H9 (cell line): ENCODE measurements around the gene RPS16. TPM values are rescaled to one million over a fixed set of nuclear protein-coding genes. Genes with fewer than 3 reads are reported as not detected.

ENCODE experiments used
- DNase-seq: peaks from one replicate; pipeline ENCODE4 v3.0.0-alpha.2; 2017
- H2AFZ ChIP-seq: one replicate; pipeline ENCODE4 v1.6.1; 2013; ENCODE audit warnings: mild to moderate bottlenecking, low read length, control low read depth, moderate library complexity
- H2AK5ac ChIP-seq: 2 replicates; pipeline ENCODE4 v1.6.1; 2013; ENCODE audit warnings: low read length, control low read depth, mixed read lengths; ENCODE audit not compliant: insufficient read length
- H2BK120ac ChIP-seq: one replicate; pipeline ENCODE4 v1.6.1; 2013; ENCODE audit warnings: low read depth, mild to moderate bottlenecking, low read length, control low read depth, inconsistent platforms; ENCODE audit not compliant: poor library complexity, severe bottlenecking
- H2BK12ac ChIP-seq: 2 replicates; pipeline ENCODE4 v1.6.1; 2013; ENCODE audit warnings: low read length, control low read depth, mixed read lengths, low read depth; ENCODE audit not compliant: insufficient read length
- H2BK15ac ChIP-seq: 2 replicates; pipeline ENCODE4 v1.6.1; 2013; ENCODE audit warnings: low read depth, low read length, control low read depth
- H2BK20ac ChIP-seq: one replicate; pipeline ENCODE4 v1.6.1; 2013; ENCODE audit warnings: low read depth, mild to moderate bottlenecking, low read length, control low read depth, inconsistent platforms; ENCODE audit not compliant: poor library complexity, severe bottlenecking
- H2BK5ac ChIP-seq: 2 replicates; pipeline ENCODE4 v1.6.1; 2013; ENCODE audit warnings: low read length, control low read depth, mixed read lengths; ENCODE audit not compliant: insufficient read length
- H3K14ac ChIP-seq: 2 replicates; pipeline ENCODE4 v1.6.1; 2013; ENCODE audit warnings: low read length, control low read depth; ENCODE audit not compliant: insufficient read depth
- H3K18ac ChIP-seq: 2 replicates; pipeline ENCODE4 v1.6.1; 2013; ENCODE audit warnings: low read depth, mild to moderate bottlenecking, mixed read lengths, low read length, control low read depth; ENCODE audit not compliant: insufficient read length
- H3K23ac ChIP-seq: 2 replicates; pipeline ENCODE4 v1.6.1; 2013; ENCODE audit warnings: low read length, control low read depth, mixed read lengths, low read depth; ENCODE audit not compliant: insufficient read length
- H3K23me2 ChIP-seq: 2 replicates; pipeline ENCODE4 v1.6.1; 2013; ENCODE audit warnings: low read depth, mild to moderate bottlenecking, mixed read lengths, low read length, control low read depth; ENCODE audit not compliant: insufficient read length, poor library complexity, severe bottlenecking
- H3K27ac ChIP-seq: 2 replicates; pipeline ENCODE4 v1.5.1; 2013; ENCODE audit warnings: low read length, control low read depth, mixed read lengths, low read depth; ENCODE audit not compliant: insufficient read length
- H3K27me3 ChIP-seq: 2 replicates; pipeline ENCODE4 v1.6.1; 2013; ENCODE audit warnings: low read length, control low read depth, inconsistent platforms; ENCODE audit not compliant: insufficient read depth
- H3K4ac ChIP-seq: 2 replicates; pipeline ENCODE4 v1.6.1; 2013; ENCODE audit warnings: low read depth, mild to moderate bottlenecking, control low read depth, inconsistent platforms, low read length, moderate library complexity
- H3K4me1 ChIP-seq: 2 replicates; pipeline ENCODE4 v1.6.1; 2013; ENCODE audit warnings: low read length, control low read depth, inconsistent platforms; ENCODE audit not compliant: insufficient read depth
- H3K4me2 ChIP-seq: 2 replicates; pipeline ENCODE4 v1.6.1; 2013; ENCODE audit warnings: low read length, control low read depth, mixed read lengths; ENCODE audit not compliant: insufficient read length, insufficient read depth
- H3K56ac ChIP-seq: 2 replicates; pipeline ENCODE4 v1.6.1; 2013; ENCODE audit warnings: low read depth, mild to moderate bottlenecking, mixed read lengths, low read length, control low read depth; ENCODE audit not compliant: insufficient read length
- H3K79me1 ChIP-seq: 2 replicates; pipeline ENCODE4 v1.6.1; 2013; ENCODE audit warnings: low read depth, mild to moderate bottlenecking, moderate library complexity, low read length, control low read depth, inconsistent platforms; ENCODE audit not compliant: insufficient read depth, poor library complexity, severe bottlenecking
- H3K79me2 ChIP-seq: 2 replicates; pipeline ENCODE4 v1.6.1; 2013; ENCODE audit warnings: low read length, control low read depth, inconsistent platforms; ENCODE audit not compliant: insufficient read depth
- H3K9ac ChIP-seq: 2 replicates; pipeline ENCODE4 v1.6.1; 2013; ENCODE audit warnings: low read length, control low read depth, mixed read lengths; ENCODE audit not compliant: insufficient read length; ENCODE audit errors: extremely low read depth
- H3K9me3 ChIP-seq: one replicate; pipeline ENCODE4 v1.6.1; 2013; ENCODE audit warnings: low read depth, low read length, inconsistent platforms; ENCODE audit not compliant: control insufficient read depth
- H3T11ph ChIP-seq: one replicate; pipeline ENCODE4 v1.6.1; 2013; ENCODE audit warnings: mild to moderate bottlenecking, low read length, control low read depth, inconsistent platforms
- H4K20me1 ChIP-seq: one replicate; pipeline ENCODE4 v1.6.1; 2013; ENCODE audit not compliant: control insufficient read depth, insufficient read length, insufficient read depth
- H4K5ac ChIP-seq: 2 replicates; pipeline ENCODE4 v1.6.1; 2013; ENCODE audit warnings: low read depth, mild to moderate bottlenecking, mixed read lengths, low read length, control low read depth; ENCODE audit not compliant: insufficient read length
- H4K8ac ChIP-seq: replicated peaks from 2 replicates; pipeline ENCODE4 v1.6.1; 2013; ENCODE audit warnings: low read length, control low read depth, mixed read lengths, low read depth; ENCODE audit not compliant: insufficient read length
- H4K91ac ChIP-seq: 2 replicates; pipeline ENCODE4 v1.6.1; 2013; ENCODE audit warnings: low read depth, mild to moderate bottlenecking, moderate library complexity, mixed read lengths, low read length, control low read depth; ENCODE audit not compliant: insufficient read length
- H3K27ac Mint-ChIP-seq, 3 experiments: 2 replicates in 2 of 3; 3 replicates in 1 of 3; pipeline ENCODE4 v1.8.0; 2020 to 2021; ENCODE audit warnings: mixed read lengths in 3 of 3, mild to moderate bottlenecking in 1 of 3, moderate library complexity in 1 of 3
- H3K27me3 Mint-ChIP-seq: 2 replicates; pipeline ENCODE4 v1.8.0; 2021; ENCODE audit warnings: low read depth, mild to moderate bottlenecking, moderate library complexity, mixed read lengths
- H3K36me3 Mint-ChIP-seq, 3 experiments: 2 replicates in 2 of 3; 3 replicates in 1 of 3; pipeline ENCODE4 v1.8.0; 2020 to 2021; ENCODE audit warnings: low read depth in 3 of 3, mixed read lengths in 3 of 3; ENCODE audit not compliant: insufficient read depth in 1 of 3
- H3K4me1 Mint-ChIP-seq, 2 experiments: 2 replicates each; pipeline ENCODE4 v1.8.0; 2020; ENCODE audit warnings: mixed read lengths in 2 of 2
- H3K4me3 Mint-ChIP-seq, 2 experiments: 2 replicates in 1 of 2; 3 replicates in 1 of 2; pipeline ENCODE4 v1.8.0; 2020 to 2021; ENCODE audit warnings: mild to moderate bottlenecking in 2 of 2, mixed read lengths in 2 of 2, moderate library complexity in 1 of 2
- H3K9me3 Mint-ChIP-seq, 2 experiments: 2 replicates in 1 of 2; 3 replicates in 1 of 2; pipeline ENCODE4 v1.8.0; 2020; ENCODE audit warnings: mild to moderate bottlenecking in 2 of 2, mixed read lengths in 2 of 2, moderate library complexity in 1 of 2
- CTCF ChIP-seq: fragments of 200-600 bp; sonication (generic); conservative IDR thresholded peaks from 3 replicates; pipeline ENCODE4 v1.8.0; 2021; ENCODE audit warnings: antibody characterized with exemption, mild to moderate bottlenecking
- WGBS: extraction: QIAGEN DNeasy Blood & Tissue Kit; methylation state at CpG from one replicate; pipeline ENCODE4 v1.1.7; 2013; ENCODE audit warnings: missing lambda C conversion rate, low lambda C conversion rate, mixed read lengths; ENCODE audit not compliant: insufficient read length; ENCODE audit errors: extremely low coverage; 5-methylcytosine and 5-hydroxymethylcytosine counted together
- total RNA-seq: library from RNA; stranded (reverse); gene quantifications from 2 replicates; pipeline ENCODE4 v1.2.1, GENCODE V29; 2021

RPS16 gene
- total RNA-seq, 1 experiment from 2014 or later, result 2,711 TPM

GRCh38 chr19:39481229-39481545 lies 45.4 kb upstream of the RPS16 start:
- Histone ChIP-seq H2AFZ (no peak overlapping the region), H3K79me2 (peaks cover 12% of the 10 kb centered on the region), H2AK5ac (no peak overlapping the region), H3K27me3 (no peaks in the 10 kb centered on the region), H4K20me1 (no peaks in the 10 kb centered on the region), H2BK15ac (no peak overlapping the region), H3K18ac (peak overlapping the region; percentile 69), H2BK5ac (peak overlapping the region; percentile 49), H3T11ph (no peak overlapping the region), H3K9me3 (no peaks in the 10 kb centered on the region), H3K9ac (peak overlapping the region; percentile 79), H2BK20ac (no peak overlapping the region), H3K23ac (no peak overlapping the region), H3K56ac (no peak overlapping the region), H4K5ac (no peak overlapping the region), H2BK12ac (no peak overlapping the region), H3K23me2 (peaks cover 10% of the 10 kb centered on the region), H3K79me1 (peaks cover 12% of the 10 kb centered on the region), H3K14ac (peak overlapping the region; percentile 74), H3K4ac (peak overlapping the region; percentile 45), H2BK120ac (no peak overlapping the region), H4K91ac (no peak overlapping the region), H3K27ac (peak overlapping the region; percentile 26), H4K8ac (no peak overlapping the region), H3K4me1 (no peaks in the 10 kb centered on the region), H3K4me2 (peak overlapping the region; percentile 98)
- H3K9me3 Mint-ChIP-seq, result no peaks in the 10 kb centered on the region; a peak in 1 of 5 replicates
- no peak for TF ChIP-seq CTCF
- peak overlapping the region; percentile 95 to 97 for H3K4me3 Mint-ChIP-seq
- DNase-seq, result no peak
- H3K36me3 Mint-ChIP-seq, result peaks cover 24 to 57% (median 50%) of the 10 kb centered on the region in 3 experiments; a peak in 6 of 7 replicates
- WGBS, result no CpG with 5 or more reads among the region's 12 CpGs
- H3K27ac Mint-ChIP-seq, result peak overlapping the region; percentile 84 to 99 (median 97); a peak in 6 of 7 replicates
- peaks cover 17 to 21% of the 10 kb centered on the region in 2 experiments for H3K4me1 Mint-ChIP-seq
- no peaks in the 10 kb centered on the region for H3K27me3 Mint-ChIP-seq
